GM12865 (cell line): ENCODE measurements around the gene DPYD.
A peak's percentile ranks its signal among the peaks of the same experiment; 100 is the strongest.

Experiments used
- DNase-seq: peaks from one replicate; pipeline ENCODE4 v3.0.0; 2010; ENCODE audit warnings: low read depth
- H3K4me3 ChIP-seq: 2 replicates; pipeline ENCODE4 v1.5.1; 2011; ENCODE audit warnings: mild to moderate bottlenecking, low read depth, low read length, control low read depth
- TF ChIP-seq, protein P1 (sequence below): IDR thresholded peaks from 2 replicates; pipeline ENCODE4 v1.5.1; 2011; ENCODE audit warnings: low read length, control low read depth, low read depth, inconsistent platforms; ENCODE audit not compliant: insufficient read depth; ENCODE audit errors: missing control alignments

Gene DPYD

DNA sequence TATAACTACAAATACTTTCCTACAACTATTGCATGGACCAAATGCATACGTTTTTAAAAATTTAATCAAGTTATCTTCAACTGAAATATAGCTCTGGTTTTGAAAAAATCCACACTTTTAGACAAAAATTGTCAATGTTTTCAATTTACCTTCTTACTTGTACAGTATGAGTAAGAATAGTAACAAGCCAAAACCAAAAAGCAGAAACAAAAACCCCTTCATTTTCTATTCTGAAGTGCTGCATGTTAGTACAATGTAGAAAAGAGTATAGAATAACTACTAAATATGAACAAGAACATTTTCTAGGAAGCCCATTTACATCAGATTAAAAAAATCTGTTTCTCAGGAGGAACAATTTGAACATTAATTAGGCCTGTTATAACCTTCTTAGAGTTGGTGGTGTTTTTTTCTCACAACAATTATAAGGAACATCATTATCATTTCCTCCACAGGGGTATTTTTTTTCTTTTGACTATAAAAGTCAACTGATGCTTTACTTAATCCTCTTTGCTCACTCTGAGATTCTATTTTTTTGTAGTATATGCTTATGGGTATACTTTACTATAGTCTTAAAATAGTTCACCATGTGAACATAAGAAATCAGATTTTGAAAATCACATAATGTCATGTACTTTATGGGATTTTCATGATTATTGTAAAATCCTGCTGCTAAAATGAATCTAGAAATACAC, 723.9 kb downstream of the DPYD start:
- TF ChIP-seq, protein P1, sequence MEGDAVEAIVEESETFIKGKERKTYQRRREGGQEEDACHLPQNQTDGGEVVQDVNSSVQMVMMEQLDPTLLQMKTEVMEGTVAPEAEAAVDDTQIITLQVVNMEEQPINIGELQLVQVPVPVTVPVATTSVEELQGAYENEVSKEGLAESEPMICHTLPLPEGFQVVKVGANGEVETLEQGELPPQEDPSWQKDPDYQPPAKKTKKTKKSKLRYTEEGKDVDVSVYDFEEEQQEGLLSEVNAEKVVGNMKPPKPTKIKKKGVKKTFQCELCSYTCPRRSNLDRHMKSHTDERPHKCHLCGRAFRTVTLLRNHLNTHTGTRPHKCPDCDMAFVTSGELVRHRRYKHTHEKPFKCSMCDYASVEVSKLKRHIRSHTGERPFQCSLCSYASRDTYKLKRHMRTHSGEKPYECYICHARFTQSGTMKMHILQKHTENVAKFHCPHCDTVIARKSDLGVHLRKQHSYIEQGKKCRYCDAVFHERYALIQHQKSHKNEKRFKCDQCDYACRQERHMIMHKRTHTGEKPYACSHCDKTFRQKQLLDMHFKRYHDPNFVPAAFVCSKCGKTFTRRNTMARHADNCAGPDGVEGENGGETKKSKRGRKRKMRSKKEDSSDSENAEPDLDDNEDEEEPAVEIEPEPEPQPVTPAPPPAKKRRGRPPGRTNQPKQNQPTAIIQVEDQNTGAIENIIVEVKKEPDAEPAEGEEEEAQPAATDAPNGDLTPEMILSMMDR = no peak
- no peak for DNase-seq
- no peak overlapping the region for H3K4me3 ChIP-seq

DNA sequence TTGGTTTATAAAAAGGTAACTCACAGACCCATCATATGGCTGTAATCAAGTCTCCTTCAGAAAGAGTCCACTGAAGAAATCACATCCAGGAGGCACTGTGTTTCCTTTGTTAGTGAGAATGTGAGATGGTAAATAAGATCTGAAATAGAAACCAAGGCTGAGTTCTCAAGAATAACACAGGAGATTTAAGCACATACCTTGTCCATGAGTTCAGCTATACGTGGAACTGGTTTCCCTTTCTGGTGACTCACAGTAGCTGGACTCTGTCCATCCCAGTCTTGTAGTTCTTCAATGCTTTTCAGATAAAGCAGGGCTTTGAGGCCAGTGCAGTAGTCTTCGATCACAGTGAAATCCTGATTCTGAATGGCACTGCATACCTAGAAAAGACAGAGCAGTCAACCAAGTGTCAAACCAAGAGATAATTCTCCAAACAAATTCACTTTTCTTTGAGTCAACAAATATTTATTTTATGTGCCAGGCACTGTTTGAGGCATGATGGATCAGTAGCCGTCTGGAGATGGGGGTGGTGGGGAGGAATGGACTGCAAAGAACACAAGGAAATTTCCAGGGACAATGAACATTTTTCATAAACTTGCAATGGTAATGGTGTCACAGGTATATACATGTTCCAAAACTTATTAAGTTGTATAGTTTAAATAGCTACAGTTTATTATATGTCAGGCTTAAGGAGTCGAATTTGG, 727.8 kb downstream of the DPYD start:
- DNase-seq = peak; percentile 3
- H3K4me3 ChIP-seq = no peak overlapping the region
- TF ChIP-seq, protein P1 = no peak

DNA sequence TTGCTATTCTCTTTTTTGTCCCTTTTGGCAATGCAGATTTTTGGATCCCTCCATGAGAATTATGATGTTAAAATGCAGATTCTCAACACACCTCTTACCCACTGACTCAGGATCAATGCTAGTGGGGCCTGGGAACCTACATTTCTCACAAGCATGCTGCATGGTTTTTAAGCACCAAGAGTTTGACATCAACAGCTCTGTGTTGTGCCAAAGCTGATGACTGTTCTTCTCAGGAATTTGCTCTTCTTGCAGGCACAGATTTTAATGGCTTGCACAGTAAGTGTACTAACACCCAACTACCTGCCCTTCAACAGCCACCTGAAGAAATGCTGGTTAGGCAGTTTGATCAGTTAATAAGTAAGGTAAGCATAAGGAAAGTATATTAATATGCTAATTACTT, 730.5 kb downstream of the DPYD start:
- DNase-seq = no peak

DNA sequence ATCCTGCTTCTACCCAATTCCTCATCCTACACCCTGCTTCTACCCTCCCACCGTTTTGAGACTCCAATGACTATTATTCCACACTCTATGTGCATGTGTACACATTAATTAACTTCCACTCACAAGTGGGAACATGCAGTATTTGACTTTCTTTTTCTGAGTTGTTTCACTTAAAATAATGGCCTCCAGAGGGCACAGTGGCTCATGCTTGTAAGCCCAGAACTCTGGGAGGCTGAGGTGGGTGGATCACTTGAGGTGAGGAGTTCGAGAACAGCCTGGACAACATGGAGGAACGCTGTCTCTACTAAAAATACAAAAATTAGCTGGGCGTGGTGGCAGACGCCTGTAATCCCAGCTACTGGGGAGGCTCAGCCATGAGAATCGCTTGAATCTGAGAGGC, 734.5 kb downstream of the DPYD start:
- TF ChIP-seq, protein P1 = no peak
- peak; percentile 24 for DNase-seq
- H3K4me3 ChIP-seq = no peak overlapping the region

More for the DNA sequence above, 730.5 kb downstream of the DPYD start:
- H3K4me3 ChIP-seq = no peak overlapping the region
- TF ChIP-seq, protein P1 = no peak

DNA sequence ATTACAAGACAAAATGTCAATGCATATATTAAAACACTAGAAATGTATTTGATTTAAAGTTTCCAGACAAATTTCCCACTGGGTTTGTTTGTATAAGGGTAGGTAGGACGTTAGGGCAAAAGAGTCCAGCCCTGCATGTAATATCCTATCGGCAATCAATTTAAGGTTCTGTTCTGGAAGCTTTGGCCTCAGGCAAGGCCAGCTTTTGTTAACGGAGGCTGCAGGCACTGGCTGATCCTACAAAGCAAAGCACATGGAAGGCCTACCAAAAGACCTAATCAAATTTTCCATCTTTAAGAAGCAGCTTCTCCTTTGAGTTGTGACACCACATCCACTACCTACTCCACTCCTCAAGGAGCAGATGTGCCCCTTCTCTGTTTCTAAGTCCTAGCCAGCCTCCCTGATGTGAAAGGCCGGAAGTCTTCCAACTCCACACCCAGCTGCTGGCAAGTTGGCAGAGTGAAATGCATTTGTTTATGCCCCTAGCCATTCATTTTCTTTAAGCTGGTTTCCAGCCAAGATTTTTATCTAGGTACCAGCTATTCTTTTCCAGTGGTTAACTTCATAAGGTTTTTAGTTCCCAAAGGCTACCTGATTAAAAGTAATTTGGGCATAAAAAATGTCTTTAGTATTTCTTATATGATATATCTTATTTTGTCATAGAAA, 746.7 kb downstream of the DPYD start:
- no peak for DNase-seq

DNA sequence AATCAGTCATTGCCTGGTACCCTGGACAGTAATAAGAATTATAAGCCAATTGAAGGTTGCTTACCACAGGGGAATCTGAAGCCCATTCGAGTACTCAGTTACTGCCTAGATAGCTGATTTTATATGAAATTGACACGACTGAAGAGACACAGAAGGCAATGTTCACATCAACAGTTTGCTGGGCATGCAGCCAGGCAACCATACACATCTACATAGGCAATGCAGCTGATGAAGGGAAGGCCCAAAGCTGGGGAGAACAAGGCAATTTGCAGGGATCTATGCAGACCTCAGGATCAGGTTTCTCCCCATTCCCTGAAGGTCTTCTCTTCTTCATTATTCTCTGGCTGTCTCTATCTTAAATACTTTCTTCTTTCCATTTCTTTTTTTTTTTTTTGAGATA, 750.5 kb downstream of the DPYD start:
- H3K4me3 ChIP-seq = no peak overlapping the region
- TF ChIP-seq, protein P1 = no peak
- no peak for DNase-seq

More for the DNA sequence above, 746.7 kb downstream of the DPYD start:
- TF ChIP-seq, protein P1 = no peak
- H3K4me3 ChIP-seq = no peak overlapping the region
